ENCODE measurements around the gene TTC39B. TPM values are rescaled to one million over a fixed set of nuclear protein-coding genes. Genes with fewer than 3 reads are reported as not detected.

Gene TTC39B
- total and polyA plus RNA-seq, 2 donors: 9.4 to 10.6 TPM

Other genes starting within 250 kb of the TTC39B start
- gene SNAPC3, start 115.7 kb upstream of the TTC39B start, total RNA-seq: 24.0 TPM
- 18.1 TPM for gene SNAPC3, start 115.7 kb upstream of the TTC39B start, polyA plus RNA-seq
- 170 TPM for gene PSIP1, start 203.8 kb upstream of the TTC39B start, total RNA-seq
- 116 TPM for gene PSIP1, start 203.8 kb upstream of the TTC39B start, polyA plus RNA-seq
- gene CCDC171, start 245.8 kb upstream of the TTC39B start, total RNA-seq: 13.9 TPM
- gene CCDC171, start 245.8 kb upstream of the TTC39B start, polyA plus RNA-seq: 9.8 TPM